GM20000 (cell line): ENCODE measurements around the gene TCEANC.

Source experiments
- DNase-seq: peaks from one replicate; pipeline ENCODE4 v3.0.0; 2012; ENCODE audit warnings: low spot score
- TF ChIP-seq, protein P1 (sequence below): IDR thresholded peaks from 2 replicates; pipeline ENCODE4 v1.5.1; 2012; ENCODE audit warnings: mild to moderate bottlenecking, control low read depth; ENCODE audit errors: extremely low read depth, missing control alignments

Gene TCEANC

GRCh38 chrX:13702111-13702789 is 49.3 kb downstream of the TCEANC start:
- TF ChIP-seq, protein P1, sequence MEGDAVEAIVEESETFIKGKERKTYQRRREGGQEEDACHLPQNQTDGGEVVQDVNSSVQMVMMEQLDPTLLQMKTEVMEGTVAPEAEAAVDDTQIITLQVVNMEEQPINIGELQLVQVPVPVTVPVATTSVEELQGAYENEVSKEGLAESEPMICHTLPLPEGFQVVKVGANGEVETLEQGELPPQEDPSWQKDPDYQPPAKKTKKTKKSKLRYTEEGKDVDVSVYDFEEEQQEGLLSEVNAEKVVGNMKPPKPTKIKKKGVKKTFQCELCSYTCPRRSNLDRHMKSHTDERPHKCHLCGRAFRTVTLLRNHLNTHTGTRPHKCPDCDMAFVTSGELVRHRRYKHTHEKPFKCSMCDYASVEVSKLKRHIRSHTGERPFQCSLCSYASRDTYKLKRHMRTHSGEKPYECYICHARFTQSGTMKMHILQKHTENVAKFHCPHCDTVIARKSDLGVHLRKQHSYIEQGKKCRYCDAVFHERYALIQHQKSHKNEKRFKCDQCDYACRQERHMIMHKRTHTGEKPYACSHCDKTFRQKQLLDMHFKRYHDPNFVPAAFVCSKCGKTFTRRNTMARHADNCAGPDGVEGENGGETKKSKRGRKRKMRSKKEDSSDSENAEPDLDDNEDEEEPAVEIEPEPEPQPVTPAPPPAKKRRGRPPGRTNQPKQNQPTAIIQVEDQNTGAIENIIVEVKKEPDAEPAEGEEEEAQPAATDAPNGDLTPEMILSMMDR, result no peak
- no peak for DNase-seq

GRCh38 chrX:13703135-13703534 is 50.2 kb downstream of the TCEANC start:
- TF ChIP-seq, protein P1, result no peak
- no peak for DNase-seq

- no peak for DNase-seq
- TF ChIP-seq, protein P1, result no peak
Observed at GRCh38 chrX:13703589-13703988, 50.6 kb downstream of the TCEANC start.

DNA sequence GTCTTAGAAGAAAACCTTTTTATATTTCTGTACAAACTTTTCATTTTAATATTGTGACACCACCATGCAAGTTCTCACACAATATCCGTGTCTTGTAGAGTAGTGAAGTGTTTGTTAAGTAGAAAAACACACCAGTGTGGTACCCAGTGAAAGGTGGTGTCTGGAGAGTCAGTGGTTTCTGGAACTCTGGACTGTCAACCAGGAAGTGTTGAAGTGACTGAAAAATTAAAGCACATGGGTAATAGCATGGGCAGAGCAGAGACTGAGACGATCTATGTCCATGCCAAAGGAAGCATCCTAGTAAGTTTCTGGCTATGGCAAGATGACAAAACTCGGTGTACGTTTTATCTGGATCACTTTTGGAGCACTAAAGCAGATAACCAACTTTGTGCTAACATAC is 58.2 kb downstream of the TCEANC start:
- TF ChIP-seq, protein P1, result no peak
- DNase-seq, result no peak
